NCI-H1694 treated with DMSO at 0.1 percent for 48 hours (cell line): ENCODE measurements around the gene ME3.
"Not testable (repeated sequence)": the region's sequence is repeated elsewhere in the genome, so short reads cannot be mapped to it uniquely, and the experiment has no call there.

Experiments
- DNase-seq: peaks from one replicate; lab custom pipeline; 2025; lab: John Stamatoyannopoulos, UW

The ME3 gene

DNA sequence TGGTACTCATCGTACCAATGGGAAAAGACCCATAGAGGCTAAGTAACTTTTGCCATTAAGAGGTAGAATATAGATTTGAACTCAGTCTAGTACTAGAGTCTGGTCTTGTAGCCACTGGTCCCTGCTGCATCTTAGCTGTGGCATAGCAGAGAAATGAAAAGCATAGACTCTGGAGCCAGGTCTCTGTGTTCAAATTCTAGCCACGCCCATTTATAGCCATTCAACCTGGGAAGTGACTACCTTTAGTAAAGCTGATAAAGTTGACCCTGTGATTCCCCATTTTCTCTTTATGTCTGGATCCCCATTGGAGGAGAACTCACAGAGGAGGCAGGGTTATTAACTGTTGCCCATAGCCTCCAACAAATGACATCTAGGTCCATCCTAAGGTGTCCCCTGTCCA, 113.6 kb downstream of the ME3 start:
- no peak for DNase-seq

DNA sequence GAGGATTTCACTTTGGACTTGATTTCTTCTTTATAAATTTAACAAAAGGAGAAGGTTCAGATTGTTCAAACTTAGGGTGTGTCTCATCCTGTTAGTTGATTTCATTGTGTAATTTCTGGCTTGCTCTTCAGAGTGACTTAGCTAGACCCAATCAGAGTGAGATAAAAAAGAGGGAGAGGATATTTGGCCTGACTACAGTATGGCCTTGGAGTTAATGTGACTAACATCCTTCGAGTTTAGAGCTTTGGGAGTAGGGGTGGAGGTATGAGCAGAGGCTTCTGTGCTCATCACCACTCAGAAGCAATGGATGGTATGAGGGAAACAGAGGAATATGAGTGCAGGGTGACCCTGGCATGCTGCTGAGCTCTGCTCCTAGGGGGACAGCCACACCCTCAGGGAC, 114.2 kb downstream of the ME3 start:
- DNase-seq = no peak

DNA sequence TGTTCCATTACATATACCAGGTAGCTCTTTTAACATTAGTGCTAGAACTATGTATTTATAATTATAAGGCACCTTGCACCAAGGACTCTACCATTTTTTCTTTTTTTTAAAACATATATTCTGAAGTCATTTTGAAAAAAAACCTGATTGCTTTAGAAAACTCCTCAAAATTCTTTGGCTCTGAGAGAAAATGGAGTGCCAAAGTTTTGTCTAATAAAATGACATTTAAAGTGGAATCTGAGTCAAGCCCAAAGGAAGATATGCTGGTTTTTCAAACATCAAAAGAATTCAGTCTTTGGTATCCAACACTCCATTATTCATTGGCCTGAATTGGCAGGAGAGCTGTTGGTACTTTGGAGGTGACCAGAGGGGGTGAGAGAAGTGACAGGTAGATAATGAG, 116.5 kb downstream of the ME3 start:
- DNase-seq = no peak

DNA sequence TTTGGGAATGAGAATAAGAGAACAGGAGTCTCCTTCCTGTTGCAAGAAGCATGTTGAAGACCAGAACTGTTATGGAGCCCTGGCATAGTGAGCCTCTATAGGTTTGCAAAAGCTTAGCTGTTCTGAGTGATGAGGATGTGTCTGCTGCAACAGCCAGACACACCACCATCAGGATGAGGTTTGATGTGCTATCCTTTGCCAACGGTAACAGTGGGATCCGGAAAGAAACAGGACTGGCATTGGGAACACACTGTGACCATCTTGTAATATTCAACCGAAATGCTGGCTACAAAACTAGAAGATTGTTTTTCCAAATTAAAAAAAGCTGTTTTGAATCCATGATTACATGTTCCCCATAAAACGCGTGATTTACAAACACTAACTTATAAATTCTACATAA, 117.0 kb downstream of the ME3 start:
- DNase-seq = no peak

DNA sequence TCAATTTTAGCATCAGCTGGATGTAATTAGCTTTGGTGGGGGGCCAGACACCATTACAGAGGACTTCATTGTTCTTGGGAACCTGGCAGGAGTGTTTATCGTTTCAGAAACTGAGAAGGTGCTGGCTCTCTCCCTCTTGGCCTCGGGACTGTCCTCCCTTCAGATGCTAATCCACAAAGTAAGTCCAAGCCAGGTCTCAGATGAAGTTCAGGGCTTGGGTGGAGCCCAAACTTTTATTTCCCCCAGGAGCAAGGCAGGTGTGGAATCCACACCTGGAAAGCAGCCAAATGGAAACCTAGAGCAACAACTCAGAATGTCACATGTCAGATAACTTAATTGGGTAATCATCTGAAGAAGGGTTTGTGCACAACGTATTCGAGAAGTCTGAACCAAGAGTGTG, 119.2 kb downstream of the ME3 start:
- DNase-seq = no peak

DNA sequence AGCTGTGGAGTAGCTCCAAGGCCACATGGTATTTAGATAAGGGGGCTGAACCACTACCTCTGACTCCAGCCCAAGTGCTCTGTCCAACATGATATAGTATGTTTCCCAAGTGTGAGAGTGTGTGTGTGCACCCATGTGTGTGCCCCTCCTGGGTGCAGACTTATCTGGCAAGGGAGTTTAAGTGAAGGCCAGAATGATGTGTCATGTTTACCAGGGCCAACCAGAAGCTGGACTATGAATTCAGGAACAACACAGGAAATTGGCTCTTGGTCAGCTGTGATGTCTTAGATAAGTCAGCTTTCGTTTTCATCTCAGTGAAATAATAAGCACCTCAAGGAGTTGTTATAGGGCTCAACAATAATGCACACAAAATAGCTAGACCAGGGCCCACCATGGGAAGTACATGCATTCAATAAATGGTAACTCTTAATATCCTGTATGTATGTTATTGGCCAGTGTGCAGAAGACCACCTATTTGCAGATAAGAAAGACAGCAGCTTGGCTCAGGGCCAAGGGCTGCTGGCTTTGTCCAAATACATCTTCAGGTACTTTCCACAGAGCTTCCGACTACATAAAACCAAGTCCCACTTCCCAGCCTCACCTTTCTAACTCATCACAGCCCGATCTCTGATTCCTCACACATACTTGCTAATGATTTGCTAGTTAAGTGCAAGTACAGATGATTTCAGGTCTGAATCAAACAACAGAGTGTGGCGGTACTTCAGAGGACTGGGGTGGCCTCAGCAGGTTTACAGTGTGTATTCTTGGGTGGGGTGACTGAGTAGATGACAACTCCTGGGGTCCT, 120.9 kb downstream of the ME3 start:
- no peak for DNase-seq

DNA sequence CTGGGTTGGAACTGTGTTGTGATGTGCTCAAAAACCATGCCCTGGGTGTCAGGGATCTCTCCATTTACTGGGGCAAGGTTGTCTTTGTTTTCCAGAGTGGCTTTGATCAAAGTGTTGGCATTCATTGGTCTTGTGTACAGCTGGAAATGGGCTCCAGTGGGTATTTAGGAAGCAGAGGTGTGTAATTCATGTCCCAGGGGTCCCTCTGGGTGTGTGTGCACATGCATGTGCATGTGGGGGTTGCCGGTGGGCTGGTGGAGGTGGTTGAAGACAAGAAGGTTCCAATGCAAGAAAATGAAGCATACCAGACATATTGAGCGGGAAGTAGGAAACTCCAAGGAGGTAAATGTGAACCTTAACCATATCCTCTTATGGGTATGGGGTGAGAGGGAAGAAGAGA, 121.7 kb downstream of the ME3 start:
- no peak for DNase-seq

DNA sequence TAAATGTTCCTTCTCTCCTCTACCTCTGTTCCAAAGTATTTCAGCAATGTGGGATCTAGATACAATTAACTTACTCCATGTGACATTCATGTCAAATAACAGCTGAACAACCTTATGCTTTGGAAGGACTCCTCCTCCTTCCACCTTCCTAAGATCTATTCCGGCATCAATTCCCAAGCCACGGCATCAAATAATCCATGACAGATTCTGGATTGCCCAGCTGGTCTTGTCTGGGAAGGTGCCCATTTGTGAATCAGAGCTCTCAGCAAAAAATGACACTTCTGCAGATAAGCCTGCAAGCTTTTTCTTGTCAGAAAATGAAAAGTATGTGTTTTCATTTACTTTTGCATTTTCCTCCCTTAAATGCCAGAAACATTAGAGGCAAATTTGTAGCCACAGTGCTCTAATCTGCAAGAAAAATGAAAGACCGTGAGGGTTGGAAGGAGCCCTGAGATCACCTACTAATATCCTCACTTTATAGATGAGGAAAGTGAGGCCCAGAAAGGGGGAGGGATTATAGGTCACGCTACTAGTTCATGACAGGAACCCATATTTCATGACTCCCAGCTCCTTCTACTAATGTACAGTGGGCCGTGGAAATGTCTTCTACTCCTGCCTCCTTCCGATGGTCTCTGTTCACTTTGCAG, 124.0 kb downstream of the ME3 start:
- DNase-seq = no peak

DNA sequence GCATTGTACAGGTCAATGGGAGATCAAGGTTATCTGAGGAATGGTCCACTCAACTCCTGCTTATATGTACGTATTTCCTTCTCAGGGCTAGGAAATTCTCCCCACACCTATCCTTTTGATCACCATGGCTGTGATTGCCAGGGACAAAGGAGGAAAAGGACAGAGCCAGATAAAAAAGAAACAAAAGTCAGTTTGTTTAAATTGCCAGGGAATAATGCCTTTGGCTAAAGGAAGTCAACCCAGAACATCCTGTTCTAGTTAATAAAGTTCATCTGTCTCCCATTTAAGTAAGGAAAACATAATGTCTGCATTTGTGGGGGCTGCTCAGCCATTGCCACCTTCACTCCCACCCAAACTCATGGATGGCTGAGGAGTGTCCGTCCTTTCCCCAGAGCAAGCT, 124.7 kb downstream of the ME3 start:
- no peak for DNase-seq

DNA sequence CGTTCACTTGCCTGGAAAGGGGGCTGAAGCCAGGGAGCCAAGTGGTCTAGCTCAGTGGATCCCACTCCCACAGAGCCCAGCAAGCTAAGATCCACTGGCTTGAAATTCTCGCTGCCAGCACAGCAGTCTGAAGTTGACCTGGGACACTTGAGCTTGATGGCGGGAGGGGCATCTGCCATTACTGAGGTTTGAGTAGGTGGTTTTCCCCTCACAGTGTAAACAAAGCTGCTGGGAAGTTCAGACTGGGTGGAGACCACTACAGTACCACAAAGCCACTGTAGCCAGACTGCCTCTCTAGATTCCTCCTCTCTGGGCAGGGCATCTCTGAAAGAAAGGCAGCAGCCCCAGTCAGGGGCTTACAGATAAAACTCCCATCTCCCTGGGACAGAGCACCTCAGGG, 131.1 kb downstream of the ME3 start:
- not testable (repeated sequence) for DNase-seq

DNA sequence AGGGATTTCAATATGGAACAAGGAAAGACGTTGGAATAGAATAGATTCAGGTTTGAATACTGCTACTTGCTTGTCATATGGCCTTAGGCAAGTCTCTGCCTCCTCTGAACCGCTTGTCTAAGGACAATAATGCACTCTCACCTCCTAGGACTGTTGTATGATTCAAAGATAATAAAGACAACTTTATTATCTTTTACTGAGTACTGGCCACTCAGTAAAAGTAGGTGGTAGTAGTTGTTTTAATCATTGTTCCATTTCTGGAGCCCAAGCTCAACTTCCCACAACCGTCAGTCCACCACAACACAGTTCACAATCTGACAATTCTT, 134.2 kb downstream of the ME3 start:
- no peak for DNase-seq

DNA sequence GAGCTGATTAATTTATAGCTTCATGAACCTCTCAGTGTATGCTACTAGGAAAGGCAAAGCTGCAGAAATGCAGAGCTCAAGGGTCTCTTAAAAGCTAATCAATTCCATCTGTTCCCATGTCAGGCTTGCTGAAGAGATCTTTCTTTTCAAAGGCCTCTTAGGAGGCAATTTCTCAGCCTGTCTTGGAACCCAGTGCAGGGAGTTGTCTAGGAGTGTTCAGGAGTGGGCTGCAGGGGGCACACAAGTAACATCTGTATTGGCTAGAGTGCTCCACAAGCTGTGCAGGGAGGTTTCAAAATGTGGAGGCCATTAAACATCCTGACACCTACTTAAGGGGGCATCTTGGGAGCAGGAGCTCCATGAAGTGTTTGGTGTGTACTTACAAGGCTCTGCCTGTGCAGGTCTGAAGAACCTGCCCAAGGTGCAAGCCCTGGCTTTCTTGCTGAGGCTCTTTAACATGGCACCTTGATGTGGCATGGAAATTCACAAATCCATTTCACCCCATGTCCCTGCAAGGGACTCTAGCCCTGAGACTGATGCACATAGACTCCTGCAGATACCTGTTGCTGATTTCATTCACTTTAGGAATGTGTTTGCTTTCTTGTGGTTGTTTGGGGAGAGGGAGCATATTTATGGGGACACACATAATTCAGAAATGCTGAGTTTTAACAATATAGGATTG, 134.7 kb downstream of the ME3 start:
- no peak for DNase-seq

DNA sequence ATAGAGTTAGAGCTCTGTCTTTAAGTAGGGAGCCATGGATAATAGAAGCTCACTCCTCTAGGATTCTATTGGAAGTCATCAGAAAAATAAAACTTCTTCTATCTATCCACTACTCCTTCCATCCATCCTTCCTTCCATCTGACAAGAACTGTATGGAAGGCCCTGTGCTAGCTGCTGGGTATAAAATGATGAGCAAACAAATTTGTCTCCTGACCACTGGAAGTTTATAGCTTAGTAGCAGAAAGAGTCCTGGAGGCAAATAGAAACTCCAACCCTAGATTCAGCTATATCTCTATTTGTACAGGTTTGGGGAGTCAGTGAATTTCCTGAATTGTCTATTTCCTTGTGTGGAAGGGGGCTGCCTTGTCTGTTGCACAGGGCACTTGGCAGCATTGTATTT, 136.6 kb downstream of the ME3 start:
- DNase-seq = no peak

DNA sequence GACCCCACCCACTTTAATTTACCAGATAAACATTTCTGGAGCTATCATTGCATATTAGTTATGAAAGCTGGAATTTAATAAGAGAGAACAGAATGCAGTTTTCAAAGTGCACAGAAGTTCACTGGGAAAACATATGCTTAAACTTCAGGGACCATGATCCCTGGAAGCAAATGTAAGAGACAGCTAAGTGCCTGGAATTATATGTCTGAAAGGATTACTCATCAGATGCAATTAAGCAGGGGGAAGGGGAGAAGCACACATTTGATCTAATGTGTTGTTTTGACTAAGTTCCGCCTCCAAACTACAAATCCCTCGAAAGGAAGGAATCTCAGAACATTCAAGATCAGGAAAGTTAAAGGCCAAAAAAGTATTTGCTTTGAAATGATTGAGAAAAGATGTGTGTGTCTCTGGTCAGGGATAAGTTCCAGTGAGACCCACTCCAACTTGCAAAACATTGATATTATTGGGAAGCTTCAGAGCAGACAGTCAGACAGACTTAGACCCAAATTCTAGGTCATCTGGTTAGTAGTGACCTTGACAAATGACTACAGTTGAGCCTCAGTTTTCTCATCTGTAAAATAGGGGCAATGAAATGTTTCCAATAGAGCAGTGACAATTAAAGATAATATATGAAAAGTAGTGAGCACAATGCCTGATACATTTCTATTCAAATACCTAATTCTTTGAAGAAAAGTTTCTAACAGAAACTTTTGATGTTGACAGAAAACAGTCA, 147.6 kb downstream of the ME3 start:
- DNase-seq = no peak

DNA sequence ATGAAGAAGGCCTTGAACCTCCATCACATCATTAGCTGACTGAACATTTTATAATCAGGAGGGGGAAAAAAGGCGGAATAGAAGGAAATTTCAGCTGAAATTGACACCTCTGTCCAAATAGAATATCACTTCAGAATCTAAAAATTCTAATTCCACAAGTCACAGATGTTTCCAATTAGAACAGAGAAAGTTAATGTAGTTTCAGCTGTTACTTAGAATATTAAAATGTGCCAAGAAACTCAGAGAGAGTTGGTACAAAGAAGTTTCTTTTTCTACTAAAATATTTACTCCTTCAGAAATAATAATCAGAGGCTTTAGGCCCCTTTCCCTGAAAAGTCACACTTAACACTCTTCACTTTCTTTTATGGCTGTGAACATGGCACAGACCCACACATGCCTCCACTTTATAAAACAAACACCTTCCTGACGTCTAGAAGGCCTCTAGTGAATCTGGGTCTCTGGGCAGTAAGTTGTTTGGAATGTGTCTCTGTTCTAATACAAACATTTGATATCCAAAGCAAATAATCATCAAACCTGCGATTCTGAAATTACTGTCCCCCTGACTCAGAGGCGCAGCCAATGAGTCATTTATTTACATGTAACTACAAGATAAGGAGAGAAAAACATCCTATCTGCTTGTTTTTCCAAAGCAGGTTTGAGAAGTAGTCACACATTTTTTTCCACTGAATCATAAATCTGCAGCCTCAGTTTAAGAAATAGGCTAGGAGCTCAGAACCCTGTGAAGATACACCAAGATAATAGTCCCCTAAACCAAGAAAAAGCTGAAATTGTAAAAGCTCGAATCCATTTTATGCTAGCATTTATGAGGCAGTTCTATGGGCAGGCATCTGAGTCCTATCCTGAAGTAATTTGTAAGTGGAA, 148.4 kb downstream of the ME3 start:
- no peak for DNase-seq

DNA sequence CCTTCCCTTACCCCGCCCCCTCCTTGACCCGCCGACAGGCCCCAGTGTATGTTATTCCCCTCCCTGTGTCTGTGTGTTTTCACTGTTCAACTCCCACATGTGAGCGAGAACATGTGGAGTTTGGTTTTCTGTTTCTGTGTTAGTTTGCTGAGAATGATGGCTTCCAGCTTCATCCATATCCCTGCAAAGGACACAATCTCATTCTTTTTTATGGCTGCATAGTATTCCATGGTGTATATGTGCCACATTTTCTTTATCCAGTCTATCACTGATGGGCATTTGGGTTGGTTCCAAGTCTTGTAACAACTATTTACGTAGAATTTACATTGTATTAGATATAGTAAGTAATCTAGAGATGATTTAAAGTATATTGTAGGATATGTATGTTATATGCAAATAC, 149.9 kb downstream of the ME3 start:
- not testable (repeated sequence) for DNase-seq

DNA sequence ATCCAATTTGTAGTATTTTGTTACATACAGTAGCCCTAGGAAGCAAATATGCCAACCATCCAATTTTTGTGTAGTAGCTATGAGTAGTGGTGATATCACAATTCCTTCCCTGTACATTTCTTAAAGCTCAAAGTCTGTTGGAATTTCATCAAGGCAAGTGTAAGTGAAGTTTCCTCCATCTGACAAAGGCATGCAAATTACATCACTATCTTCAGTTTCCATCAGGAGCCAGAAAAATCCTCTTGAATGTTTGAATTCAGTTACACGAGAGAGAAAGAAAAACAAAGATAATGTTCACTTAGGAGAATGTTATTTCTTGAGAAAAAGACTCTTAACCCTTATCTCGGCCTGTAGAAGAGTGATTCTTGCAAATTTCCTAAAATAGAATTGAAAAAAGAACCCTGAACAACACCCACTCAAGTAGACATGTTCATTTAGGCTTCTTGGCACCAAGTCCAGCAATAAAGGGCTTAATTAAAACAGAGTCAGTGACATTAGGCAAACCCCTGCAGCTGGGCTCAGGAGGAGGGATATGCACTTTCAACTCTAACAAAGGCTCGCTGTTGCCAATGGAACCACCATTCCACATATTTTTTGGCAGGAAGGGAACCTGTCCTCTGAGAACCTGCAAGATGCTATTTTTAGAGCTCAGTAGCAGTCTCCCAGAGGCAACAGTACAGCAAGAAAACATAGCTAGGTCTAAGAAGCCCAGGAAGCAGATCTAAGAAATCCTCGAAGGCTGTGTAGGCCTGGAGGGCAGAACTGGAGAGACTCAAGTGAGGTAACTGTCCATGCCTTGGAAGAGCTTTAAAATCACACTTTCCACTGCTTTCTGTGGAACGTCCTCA, 153.1 kb downstream of the ME3 start:
- no peak for DNase-seq

DNA sequence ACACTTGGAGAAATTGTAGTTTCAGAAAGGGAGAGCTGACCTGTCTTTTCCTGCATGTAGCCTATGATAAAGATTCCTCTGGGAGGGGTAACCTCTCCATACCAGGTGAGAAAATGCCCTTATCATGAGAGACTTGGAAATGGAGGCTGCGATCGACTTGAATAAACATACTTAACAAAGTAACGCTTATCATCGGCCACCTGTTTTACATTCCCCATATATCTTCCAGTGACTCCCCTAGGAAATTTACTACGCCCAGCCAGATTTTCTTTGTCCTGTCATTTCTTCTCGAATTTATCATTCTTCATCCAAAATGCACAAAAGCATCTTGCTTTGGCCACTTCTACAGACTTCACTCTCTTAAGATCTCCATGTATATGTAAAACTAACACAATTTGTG, 154.2 kb downstream of the ME3 start:
- DNase-seq = no peak

DNA sequence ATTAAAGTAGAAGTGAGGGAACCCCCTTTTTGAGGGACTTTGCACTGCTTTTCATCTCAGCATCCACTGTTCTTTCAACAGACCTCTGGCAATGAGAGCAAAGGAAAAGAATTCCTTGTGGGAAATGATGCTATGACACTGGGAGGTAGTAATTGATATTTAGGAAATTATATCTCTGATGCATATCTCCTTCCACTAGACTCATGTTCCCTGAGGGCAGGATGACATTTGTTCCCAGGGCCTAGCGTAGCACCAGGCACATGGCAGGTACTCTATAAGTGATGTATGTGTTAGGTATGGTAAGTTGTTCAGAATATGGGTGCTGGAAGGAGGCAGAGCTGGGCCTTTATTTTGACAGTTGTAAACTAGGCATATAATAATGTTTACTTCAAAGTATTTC, 154.9 kb downstream of the ME3 start:
- no peak for DNase-seq

DNA sequence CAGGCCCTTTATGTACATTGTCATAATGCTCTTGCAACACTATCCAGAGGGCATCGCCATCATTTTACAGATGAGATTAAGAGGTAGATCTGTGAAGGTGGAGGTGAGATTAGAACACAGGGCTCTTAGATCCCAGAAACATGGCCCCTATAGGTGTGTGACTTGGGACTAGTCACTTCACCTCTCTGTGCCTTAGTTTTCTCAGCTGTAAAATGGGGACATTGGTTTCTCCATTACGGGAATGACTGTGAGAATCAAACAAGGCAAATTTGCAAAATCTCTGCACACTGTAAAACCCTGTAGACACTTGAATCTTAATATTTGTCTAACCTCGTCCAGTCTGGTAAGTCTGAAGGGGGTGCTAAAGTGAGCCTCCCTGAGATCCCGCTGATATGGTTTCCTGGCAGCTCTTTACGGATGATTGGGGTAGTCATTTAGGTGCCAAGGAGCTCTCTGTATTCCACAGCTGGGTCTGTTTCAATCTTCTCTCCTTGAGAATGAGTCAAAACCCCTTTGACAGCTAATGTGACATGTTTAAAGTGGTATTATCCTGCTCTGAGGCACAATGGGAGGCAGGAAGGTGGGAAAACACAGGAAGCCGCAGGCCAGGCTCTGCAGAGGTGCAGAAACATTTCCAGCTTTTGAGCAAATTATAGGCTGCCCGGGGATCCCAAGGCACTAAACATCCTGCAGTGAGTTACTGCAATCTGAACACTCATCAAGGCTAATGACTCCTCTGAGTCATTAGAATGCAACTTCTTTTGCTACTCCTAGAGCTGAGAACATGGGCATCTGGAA, 156.9 kb downstream of the ME3 start:
- no peak for DNase-seq
